Trophoblast cell (in vitro differentiated cells and primary cell): ENCODE measurements around the gene CFTR.

Experiments
- DNase-seq, 2 donors: peaks; one replicate each; pipeline ENCODE4 v3.0.0-alpha.2; 2016
- H2AFZ ChIP-seq: 2 replicates; pipeline ENCODE4 v1.6.1; 2013; ENCODE audit warnings: low read length, moderate library complexity, mild to moderate bottlenecking; ENCODE audit not compliant: insufficient read depth, poor library complexity
- H2AK5ac ChIP-seq: 2 replicates; pipeline ENCODE4 v1.6.1; 2013; ENCODE audit warnings: mild to moderate bottlenecking, low read length
- H2BK120ac ChIP-seq: 2 replicates; pipeline ENCODE4 v1.6.1; 2013; ENCODE audit warnings: low read length, mild to moderate bottlenecking, moderate library complexity; ENCODE audit not compliant: insufficient read depth, poor library complexity
- H2BK12ac ChIP-seq: 2 replicates; pipeline ENCODE4 v1.6.1; 2013; ENCODE audit warnings: mild to moderate bottlenecking, low read length, moderate library complexity
- H2BK5ac ChIP-seq: 2 replicates; pipeline ENCODE4 v1.6.1; 2013; ENCODE audit warnings: low read length, low read depth, moderate library complexity, mild to moderate bottlenecking; ENCODE audit not compliant: poor library complexity
- H3K14ac ChIP-seq: 2 replicates; pipeline ENCODE4 v1.6.1; 2013; ENCODE audit warnings: mild to moderate bottlenecking, low read length
- H3K18ac ChIP-seq: 2 replicates; pipeline ENCODE4 v1.6.1; 2013; ENCODE audit warnings: mild to moderate bottlenecking, low read length
- H3K23ac ChIP-seq: 2 replicates; pipeline ENCODE4 v1.6.1; 2013; ENCODE audit warnings: low read length
- H3K27ac ChIP-seq: 2 replicates; pipeline ENCODE4 v1.5.1; 2013; ENCODE audit warnings: low read depth, mild to moderate bottlenecking, inconsistent platforms, low read length, moderate library complexity
- H3K27me3 ChIP-seq: 2 replicates; pipeline ENCODE4 v1.6.1; 2013; ENCODE audit warnings: inconsistent platforms, mild to moderate bottlenecking, low read length, moderate library complexity; ENCODE audit not compliant: insufficient read depth
- H3K36me3 ChIP-seq, 2 experiments: 1 replicate in 1 of 2; 2 replicates in 1 of 2; pipeline ENCODE4 v1.6.1; 2013; ENCODE audit warnings: low read length in 2 of 2, mild to moderate bottlenecking in 2 of 2, moderate library complexity in 1 of 2; ENCODE audit not compliant: insufficient read depth in 2 of 2, control insufficient read depth in 1 of 2
- H3K4ac ChIP-seq: 2 replicates; pipeline ENCODE4 v1.6.1; 2013; ENCODE audit warnings: low read depth, mild to moderate bottlenecking, low read length, moderate library complexity
- H3K4me1 ChIP-seq, 2 experiments: 1 replicate in 1 of 2; 2 replicates in 1 of 2; pipeline ENCODE4 v1.6.1; 2013; ENCODE audit warnings: low read length in 2 of 2, mild to moderate bottlenecking in 2 of 2, moderate library complexity in 1 of 2; ENCODE audit not compliant: insufficient read depth in 2 of 2, control insufficient read depth in 1 of 2
- H3K4me2 ChIP-seq: 2 replicates; pipeline ENCODE4 v1.6.1; 2013; ENCODE audit warnings: inconsistent platforms, mild to moderate bottlenecking, low read length, moderate library complexity
- H3K4me3 ChIP-seq: 2 replicates; pipeline ENCODE4 v1.5.1; 2013; ENCODE audit warnings: mild to moderate bottlenecking, low read depth, low read length, inconsistent platforms
- H3K79me1 ChIP-seq: one replicate; pipeline ENCODE4 v1.6.1; 2013; ENCODE audit warnings: low read length
- H3K79me2 ChIP-seq: 2 replicates; pipeline ENCODE4 v1.6.1; 2013; ENCODE audit warnings: low read length, mild to moderate bottlenecking; ENCODE audit not compliant: control insufficient read depth, insufficient read depth, poor library complexity
- H3K9ac ChIP-seq: 2 replicates; pipeline ENCODE4 v1.6.1; 2013; ENCODE audit warnings: mild to moderate bottlenecking, low read length
- H3K9me3 ChIP-seq: 2 replicates; pipeline ENCODE4 v1.6.1; 2013; ENCODE audit warnings: low read depth, mild to moderate bottlenecking, control low read depth, inconsistent platforms, low read length; ENCODE audit not compliant: insufficient read depth
- H4K12ac ChIP-seq: 2 replicates; pipeline ENCODE4 v1.6.1; 2013; ENCODE audit warnings: low read depth, mild to moderate bottlenecking, low read length, moderate library complexity
- H4K8ac ChIP-seq: 2 replicates; pipeline ENCODE4 v1.6.1; 2013; ENCODE audit warnings: low read depth, mild to moderate bottlenecking, low read length, moderate library complexity
- H4K91ac ChIP-seq: one replicate; pipeline ENCODE4 v1.6.1; 2013; ENCODE audit warnings: low read depth, mild to moderate bottlenecking, low read length, moderate library complexity
- WGBS: extraction: QIAGEN DNeasy Blood & Tissue Kit; methylation state at CpG from one replicate; pipeline ENCODE4 v1.1.7; 2013; ENCODE audit warnings: missing lambda C conversion rate; ENCODE audit not compliant: insufficient read length, insufficient coverage; ENCODE audit errors: extremely low coverage; 5-methylcytosine and 5-hydroxymethylcytosine counted together

CFTR gene

DNA sequence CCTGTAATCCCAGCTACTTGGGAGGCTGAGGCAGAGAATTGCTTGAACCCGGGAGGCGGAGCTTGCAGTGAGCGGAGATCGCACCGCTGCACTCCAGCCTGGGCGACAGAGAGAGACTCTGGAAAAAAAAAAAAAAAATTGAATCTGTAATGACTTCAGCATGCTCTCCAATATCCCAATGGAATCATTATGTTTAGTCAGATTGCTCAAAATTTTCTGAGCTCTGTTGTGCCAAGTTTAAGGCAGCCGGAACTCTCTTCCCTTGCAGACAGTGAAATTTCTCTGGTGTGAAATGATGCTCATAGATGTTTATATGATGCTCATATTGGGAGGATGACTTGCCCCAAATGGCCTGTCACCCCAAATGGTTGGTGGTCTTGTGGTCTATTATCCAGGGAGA is 212.5 kb downstream of the CFTR start:
- Histone ChIP-seq H4K91ac (no peak overlapping the region), H3K23ac (no peak overlapping the region), H3K9ac (no peak overlapping the region), H2BK120ac (no peak overlapping the region), H3K27ac (no peak overlapping the region), H3K9me3 (no peaks in the 10 kb centered on the region), H3K4me1 (no peaks in the 10 kb centered on the region), H3K79me1 (no peaks in the 10 kb centered on the region), H3K36me3 (no peaks in the 10 kb centered on the region), H3K14ac (no peak overlapping the region), H2AFZ (no peak overlapping the region), H4K12ac (no peak overlapping the region), H3K4ac (no peak overlapping the region), H2BK5ac (no peak overlapping the region), H4K8ac (no peak overlapping the region), H2AK5ac (no peak overlapping the region), H3K79me2 (no peaks in the 10 kb centered on the region), H3K27me3 (no peaks in the 10 kb centered on the region), H3K4me3 (no peak overlapping the region), H3K18ac (no peak overlapping the region), H2BK12ac (no peak overlapping the region), H3K4me2 (no peak overlapping the region)
- no peak for DNase-seq
- WGBS = no CpG with 5 or more reads among the region's 7 CpGs

DNA sequence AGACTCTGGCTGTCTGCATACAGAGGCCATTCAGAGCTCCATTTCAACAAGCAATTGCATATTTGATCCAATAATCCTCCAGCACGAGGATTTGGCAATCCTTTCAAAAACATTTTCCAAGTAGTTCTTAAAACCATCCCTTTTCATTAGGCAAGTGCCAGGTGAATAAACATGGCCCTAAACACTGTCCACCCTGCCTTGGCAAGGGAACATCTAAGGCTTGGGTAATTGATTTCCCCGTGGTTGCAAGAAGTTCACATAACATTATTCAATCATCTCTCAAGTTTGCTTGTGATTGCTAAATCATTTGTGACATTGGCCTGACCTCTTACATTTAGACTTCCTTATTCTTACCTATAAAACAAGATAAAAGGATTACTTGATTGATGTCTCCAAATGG is 218.2 kb downstream of the CFTR start:
- no peak overlapping the region for H4K12ac ChIP-seq
- H3K9ac ChIP-seq = no peak overlapping the region
- H3K4me2 ChIP-seq = no peak overlapping the region
- WGBS = no CpG with 5 or more reads among the region's 2 CpGs
- no peak overlapping the region for H3K4me3 ChIP-seq
- no peak overlapping the region for H3K23ac ChIP-seq
- H2BK5ac ChIP-seq = no peak overlapping the region
- H3K36me3 ChIP-seq = no peaks in the 10 kb centered on the region
- no peak overlapping the region for H2BK12ac ChIP-seq
- H3K27ac ChIP-seq = no peak overlapping the region
- no peak overlapping the region for H4K91ac ChIP-seq
- no peak overlapping the region for H2AK5ac ChIP-seq
- H3K4ac ChIP-seq = no peak overlapping the region
- no peaks in the 10 kb centered on the region for H3K27me3 ChIP-seq
- H3K14ac ChIP-seq = no peak overlapping the region
- H3K79me2 ChIP-seq = no peaks in the 10 kb centered on the region
- no peak overlapping the region for H2AFZ ChIP-seq
- no peak overlapping the region for H2BK120ac ChIP-seq
- H3K18ac ChIP-seq = no peak overlapping the region
- no peaks in the 10 kb centered on the region for H3K79me1 ChIP-seq
- H3K9me3 ChIP-seq = no peaks in the 10 kb centered on the region
- no peak overlapping the region for H4K8ac ChIP-seq
- DNase-seq = no peak
- H3K4me1 ChIP-seq = no peaks in the 10 kb centered on the region

DNA sequence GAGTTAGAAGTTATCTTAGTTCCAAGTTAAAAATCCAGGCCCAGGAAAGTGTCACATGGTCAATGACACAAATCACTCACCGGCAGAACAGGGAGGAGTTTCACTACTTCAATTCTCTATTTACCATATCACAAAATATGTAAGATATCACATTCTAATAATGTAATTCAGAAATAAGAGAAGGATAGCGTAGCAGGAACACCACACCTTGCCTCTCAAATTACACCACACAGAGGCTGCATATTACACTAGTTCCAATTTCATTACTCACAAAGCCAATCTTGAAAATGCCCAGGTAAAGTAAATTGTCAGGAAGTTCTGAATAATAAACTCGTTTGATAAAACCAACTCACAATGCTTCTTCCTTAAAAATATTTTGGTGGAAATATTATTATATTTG is 224.2 kb downstream of the CFTR start:
- H2AK5ac ChIP-seq = no peak overlapping the region
- H3K27ac ChIP-seq = no peak overlapping the region
- no peak overlapping the region for H4K91ac ChIP-seq
- no peak overlapping the region for H2BK12ac ChIP-seq
- no peak overlapping the region for H2BK5ac ChIP-seq
- H3K18ac ChIP-seq = no peak overlapping the region
- no peaks in the 10 kb centered on the region for H3K4me1 ChIP-seq
- H3K23ac ChIP-seq = no peak overlapping the region
- no peak overlapping the region for H2BK120ac ChIP-seq
- WGBS = no CpG with 5 or more reads among the region's 3 CpGs
- H2AFZ ChIP-seq = no peak overlapping the region
- H4K8ac ChIP-seq = no peak overlapping the region
- no peaks in the 10 kb centered on the region for H3K79me2 ChIP-seq
- H3K14ac ChIP-seq = no peak overlapping the region
- DNase-seq = peak in 1 of 2 donors; percentile 21
- no peak overlapping the region for H4K12ac ChIP-seq
- no peak overlapping the region for H3K4me2 ChIP-seq
- H3K79me1 ChIP-seq = no peaks in the 10 kb centered on the region
- H3K4me3 ChIP-seq = no peak overlapping the region
- no peaks in the 10 kb centered on the region for H3K9me3 ChIP-seq
- no peak overlapping the region for H3K4ac ChIP-seq
- H3K9ac ChIP-seq = no peak overlapping the region
- no peaks in the 10 kb centered on the region for H3K27me3 ChIP-seq
- H3K36me3 ChIP-seq = no peaks in the 10 kb centered on the region

DNA sequence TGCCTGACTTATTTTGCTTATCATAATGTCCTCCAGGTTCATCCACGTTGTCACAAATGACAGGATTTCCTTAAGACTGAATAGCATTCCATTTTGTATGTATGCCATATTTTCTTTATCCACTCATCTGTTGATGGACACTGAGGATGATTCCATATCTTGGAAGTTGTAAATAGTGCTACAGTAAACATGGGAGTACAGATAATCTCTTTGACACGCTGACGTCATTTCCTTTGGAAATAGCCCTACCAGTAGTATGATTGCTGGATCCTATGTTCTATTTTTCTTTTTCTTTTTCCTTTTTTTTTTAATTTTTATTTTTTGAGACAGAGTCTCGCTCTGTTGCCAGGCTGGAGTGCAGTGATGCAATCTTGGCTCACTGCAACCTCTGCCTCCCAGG is 225.8 kb downstream of the CFTR start:
- Histone ChIP-seq H3K23ac (no peak overlapping the region), H3K9ac (no peak overlapping the region), H3K4me1 (no peaks in the 10 kb centered on the region), H3K79me2 (no peaks in the 10 kb centered on the region), H3K18ac (no peak overlapping the region), H3K27me3 (no peaks in the 10 kb centered on the region), H3K27ac (no peak overlapping the region), H2AFZ (no peak overlapping the region), H3K79me1 (no peaks in the 10 kb centered on the region), H3K4me2 (no peak overlapping the region), H2BK5ac (no peak overlapping the region), H4K8ac (no peak overlapping the region), H2BK120ac (no peak overlapping the region), H4K91ac (no peak overlapping the region), H2BK12ac (no peak overlapping the region), H3K9me3 (no peaks in the 10 kb centered on the region), H3K36me3 (no peaks in the 10 kb centered on the region), H3K4me3 (no peak overlapping the region), H3K14ac (no peak overlapping the region), H2AK5ac (no peak overlapping the region), H4K12ac (no peak overlapping the region), H3K4ac (no peak overlapping the region)
- WGBS = no CpG with 5 or more reads among the region's 4 CpGs
- DNase-seq = peak; percentile 13 to 67
